ENCODE data around the gene WFDC9.
"Not testable (repeated sequence)": the region's sequence is repeated elsewhere in the genome, so short reads cannot be mapped to it uniquely, and the experiment has no call there.

WFDC9 gene

DNA sequence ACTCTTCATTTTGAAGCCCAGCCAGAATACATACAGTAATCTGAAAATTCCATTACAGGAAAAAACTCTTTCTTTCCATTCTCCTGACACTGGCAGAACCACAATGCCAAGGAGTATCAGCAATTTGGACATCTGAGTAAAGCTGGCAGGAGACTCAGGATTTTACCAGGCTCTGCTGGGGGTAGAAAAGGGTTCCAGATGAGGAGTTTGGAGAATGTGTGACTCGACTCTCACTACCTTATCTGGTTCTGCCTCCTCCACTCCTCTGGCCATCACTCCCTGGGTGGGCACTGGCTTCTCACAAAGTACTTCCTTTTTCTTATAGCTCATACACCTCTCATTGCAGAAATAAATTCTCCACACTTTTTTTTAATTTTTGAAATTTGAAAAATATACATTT, 41.4 kb downstream of the WFDC9 start:
- no peak for DNase-seq

DNA sequence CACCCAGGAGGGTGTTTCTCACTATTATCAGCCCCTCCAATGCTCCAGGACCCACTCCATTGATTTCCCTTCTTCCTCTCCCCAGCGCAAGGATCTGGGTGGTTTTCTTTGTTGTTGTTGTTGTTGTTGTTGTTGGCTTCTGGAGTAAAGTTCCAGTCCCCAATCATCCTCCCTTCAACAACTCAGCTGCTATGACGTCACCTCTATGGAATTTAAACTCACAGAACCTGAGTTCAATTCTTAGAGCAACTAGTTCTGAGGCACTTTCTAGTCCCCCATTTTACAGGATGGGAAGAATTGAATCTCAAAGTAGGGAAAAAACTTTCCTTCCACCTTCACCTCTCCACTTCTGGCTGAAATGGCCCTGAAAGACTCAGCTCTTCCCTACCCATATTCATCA, 42.3 kb downstream of the WFDC9 start:
- no peak for DNase-seq

DNA sequence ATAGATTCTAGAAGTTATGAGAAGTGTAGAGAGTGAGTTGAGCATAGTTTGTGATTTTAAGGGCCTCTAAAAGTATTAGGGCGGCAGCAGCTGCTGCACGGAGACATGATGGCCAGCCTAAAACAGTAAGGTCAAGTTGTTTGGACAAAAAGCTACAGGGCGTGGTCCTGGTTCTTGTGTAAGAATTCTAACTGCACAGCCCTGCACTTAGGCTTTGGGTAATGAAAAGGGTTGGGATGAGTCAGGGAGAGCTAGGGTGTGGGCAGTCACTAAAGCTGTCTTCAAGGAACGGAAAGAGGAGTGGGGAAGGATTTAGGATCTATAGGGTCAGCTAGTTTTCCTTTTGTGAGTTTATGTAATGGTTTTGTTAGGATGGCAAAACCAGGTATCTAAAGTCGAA, 45.1 kb downstream of the WFDC9 start:
- not testable (repeated sequence) for DNase-seq

DNA sequence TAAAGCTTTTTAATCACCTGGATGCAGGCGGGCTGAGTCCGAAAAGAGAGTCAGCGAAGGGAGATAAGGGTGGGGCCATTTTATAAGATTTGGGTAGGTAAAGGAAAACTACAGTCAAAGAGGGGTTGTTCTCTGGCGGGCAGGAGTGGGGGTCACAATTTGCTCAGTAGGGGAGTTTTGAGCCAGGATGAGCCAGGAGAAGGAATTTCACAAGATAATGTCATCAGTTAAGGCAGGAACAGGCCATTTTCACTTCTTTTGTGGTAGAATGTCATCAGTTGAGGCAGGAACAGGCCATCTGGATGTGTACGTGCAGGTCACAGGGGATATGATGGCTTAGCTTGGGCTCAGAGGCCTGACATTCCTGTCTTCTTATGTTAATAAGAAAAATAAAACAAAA, 46.8 kb downstream of the WFDC9 start:
- not testable (repeated sequence) for DNase-seq

DNA sequence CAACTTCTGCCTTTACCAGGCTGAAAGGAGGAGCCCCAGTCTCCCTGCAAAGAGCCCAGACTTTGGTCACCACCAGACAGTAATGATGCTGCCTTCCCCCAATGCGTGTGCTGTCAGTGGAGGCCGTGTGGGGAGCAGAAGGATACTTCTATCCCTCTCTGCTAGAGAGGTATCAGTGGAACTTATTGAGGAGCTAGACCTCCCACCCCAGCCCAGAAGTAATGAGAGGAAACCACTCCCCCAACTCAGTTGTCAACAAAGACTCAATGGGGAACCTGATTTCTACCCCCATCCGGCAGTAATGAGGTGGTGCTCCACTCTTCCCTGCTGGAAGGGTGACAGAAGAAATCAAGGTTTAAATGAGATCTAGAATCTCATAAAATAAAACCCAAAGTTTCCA, 47.6 kb downstream of the WFDC9 start:
- no peak for DNase-seq

GRCh38 chr20:45581702-45582101, 49.4 kb downstream of the WFDC9 start:
- no peak for DNase-seq

GRCh38 chr20:45579184-45579583, 51.9 kb downstream of the WFDC9 start, which contains the start of gene WFDC8:
Gene WFDC8, minus strand, starts transcription at chr20:45579284. Its CDS starts 37 bp downstream, at chr20:45579247.
- DNase-seq, result no peak

GRCh38 chr20:45578231-45578630, 52.9 kb downstream of the WFDC9 start:
- no peak for DNase-seq

DNA sequence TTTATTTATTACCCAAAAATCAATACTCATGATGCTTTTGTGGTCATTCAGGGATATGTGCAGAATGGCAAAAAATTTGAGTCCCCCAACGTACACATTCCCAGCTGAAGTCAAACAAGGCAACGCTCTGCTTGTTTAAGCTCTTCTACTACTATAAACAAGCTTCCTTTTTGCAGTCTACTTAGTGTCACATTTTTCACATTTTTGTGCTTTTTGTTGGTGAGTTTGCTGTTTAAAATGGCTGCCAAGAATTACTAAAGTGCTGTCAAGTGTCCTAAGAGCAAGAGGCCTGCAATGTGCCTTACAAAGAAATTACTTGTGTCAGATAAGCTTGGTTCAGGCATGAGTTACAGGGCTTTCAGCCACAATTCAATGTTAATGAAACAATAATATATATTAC, 54.1 kb downstream of the WFDC9 start:
- DNase-seq, result no peak

GRCh38 chr20:45575931-45576330, 55.2 kb downstream of the WFDC9 start:
- no peak for DNase-seq

DNA sequence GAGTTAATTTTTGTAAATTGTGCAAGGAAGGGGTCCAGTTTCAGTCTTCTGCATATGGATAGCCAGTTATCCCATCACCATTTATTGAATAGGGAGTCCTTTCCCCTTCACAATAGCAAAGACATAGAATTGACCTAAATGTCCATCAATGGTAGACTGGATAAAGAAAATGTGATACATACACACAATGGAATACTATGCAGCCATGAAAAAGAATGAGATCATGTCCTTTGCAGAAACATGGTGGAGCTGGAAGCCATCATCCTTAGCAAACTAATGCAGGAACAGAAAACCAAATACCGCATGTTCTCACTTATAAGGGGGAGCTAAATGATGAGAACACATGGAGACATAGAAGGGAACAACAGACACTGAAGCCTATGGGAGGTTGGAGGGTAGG, 61.4 kb downstream of the WFDC9 start:
- DNase-seq, result not testable (repeated sequence)

DNA sequence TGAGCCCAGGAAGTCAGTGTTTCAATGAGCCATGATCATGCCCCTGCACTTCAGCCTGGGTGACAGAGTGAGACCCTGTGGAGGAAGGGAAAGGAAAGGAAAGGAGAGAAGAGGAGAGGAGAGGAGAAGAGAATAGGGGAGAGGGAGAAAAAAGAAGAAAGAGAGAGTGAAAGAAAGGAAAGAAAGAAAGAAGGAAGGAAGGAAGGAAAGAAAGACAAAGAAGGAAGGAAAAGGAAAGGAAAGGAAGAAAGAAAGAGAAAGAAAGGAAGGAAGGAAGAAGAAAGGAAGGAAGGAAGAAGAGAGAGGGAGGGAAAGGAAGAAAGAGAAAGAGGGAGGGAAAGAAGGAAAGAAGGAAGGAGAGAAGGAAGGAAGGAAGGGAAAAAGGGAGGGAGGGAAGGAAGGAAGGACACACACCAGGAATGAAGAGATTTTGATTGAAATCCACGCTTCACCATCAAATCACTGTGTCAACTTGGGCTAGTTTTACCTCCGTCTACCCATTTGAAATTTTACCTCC, 66.3 kb downstream of the WFDC9 start:
- no peak for DNase-seq

Data from activated gamma-delta T cell treated with Interleukin-2 at 50 U/mL for 16 hours (primary cell).